Measurements from ENCODE around the gene TP53I11.

GRCh38 chr11:44936951-44937543 is 13.6 kb downstream of the TP53I11 start:
- TF ChIP-seq CTCF (IDR thresholded peaks at IDR 0.05; ENCODE audit: low read length) (no peak), EZH2 (optimal IDR thresholded peaks at IDR 0.05; ENCODE audit: low read depth, low read length) (no peak)
